HCT116 (cell line): ENCODE data around the gene WIPF3. TPM values are rescaled to one million over a fixed set of nuclear protein-coding genes. Genes with fewer than 3 reads are reported as not detected.

Experiments used
- ATAC-seq: fragments of 200-7000 bp; cut with Tn5 transposase; 2 replicates; pipeline ENCODE4 v1.9.1; 2020; ENCODE audit warnings: mild to moderate bottlenecking, moderate library complexity
- BruUV-seq: library from RNA; stranded (reverse); fragments of 400-500 nt; replicated peaks from 2 replicates; lab custom pipeline; 2021; lab: Mats Ljungman, UMichigan
- CTCF ChIA-PET: fragments of 300-600 bp; sonication (Branson Sonifier 250); formaldehyde crosslinking; loops from one replicate; lab custom pipeline; 2021; ENCODE audit warnings: antibody characterized with exemption; lab: Charles Lee
- POLR2A ChIA-PET: fragments of 300-600, 350-600 bp; sonication (Branson Sonifier 250); formaldehyde crosslinking; loops from one replicate; lab custom pipeline; 2021; ENCODE audit warnings: antibody characterized with exemption; lab: Charles Lee
- RAD21 ChIA-PET, 2 experiments: fragments of 300-600 bp; sonication (Branson Sonifier 250); formaldehyde crosslinking; loops; one replicate each; lab custom pipeline; 2023; ENCODE audit warnings: low total read pairs in 2 of 2; ENCODE audit not compliant: uncharacterized antibody in 2 of 2, unreplicated experiment in 2 of 2, low non-redundant PET in 1 of 2; lab: Charles Lee
- DNase-seq: peaks from one replicate; pipeline ENCODE4 v3.0.0-alpha.2; 2010; ENCODE audit warnings: low read depth, low spot score
- H2AFZ ChIP-seq: fragments of 200-600 bp; shearing (Covaris generic), sonication (generic); 2 replicates; pipeline ENCODE4 v1.6.1; 2017; ENCODE audit warnings: low read depth, mixed run types, mixed read lengths, antibody characterized with exemption, low read length; ENCODE audit not compliant: poor library complexity, severe bottlenecking
- H3K27ac ChIP-seq: 2 replicates; pipeline ENCODE4 v1.5.1; 2012; ENCODE audit warnings: low read depth, low read length
- H3K27me3 ChIP-seq: fragments of 200-600 bp; sonication (generic); 2 replicates; pipeline ENCODE4 v1.6.1; 2016; ENCODE audit warnings: mixed run types, low read length, mixed read lengths; ENCODE audit not compliant: insufficient read depth
- H3K36me3 ChIP-seq, 2 experiments: fragments of 200-500 bp in 1 of 2; fragments of 200-600 bp in 1 of 2; sonication (Bioruptor generic) in 1 of 2; sonication (generic) in 1 of 2; 2 replicates each; pipeline versions ENCODE4 v1.5.1 to v1.6.1; 2014 to 2016; ENCODE audit warnings: low read length in 2 of 2, inconsistent platforms in 1 of 2, mixed read lengths in 1 of 2, mixed run types in 1 of 2; ENCODE audit not compliant: insufficient read depth in 2 of 2, control insufficient read depth in 1 of 2
- H3K4me1 ChIP-seq, 2 experiments: fragments of 200-600 bp in 1 of 2; sonication (generic) in 1 of 2; 2 replicates each; pipeline versions ENCODE4 v1.5.1 to v1.6.1; 2012 to 2017; ENCODE audit warnings: low read length in 2 of 2, inconsistent platforms in 1 of 2, mild to moderate bottlenecking in 1 of 2, mixed read lengths in 1 of 2, mixed run types in 1 of 2, moderate library complexity in 1 of 2; ENCODE audit not compliant: insufficient read depth in 2 of 2, control insufficient read depth in 1 of 2
- H3K4me2 ChIP-seq: fragments of 200-600 bp; sonication (generic); 2 replicates; pipeline ENCODE4 v1.6.1; 2017; ENCODE audit warnings: mixed run types, low read length, mixed read lengths
- H3K4me3 ChIP-seq, 2 experiments: fragments of 200-600 bp in 1 of 2; sonication (generic) in 1 of 2; replicated peaks in 1 of 2; 2 replicates each; pipeline ENCODE4 v1.5.1; 2011 to 2016; ENCODE audit warnings: low read length in 2 of 2, control low read depth in 1 of 2, low read depth in 1 of 2, mild to moderate bottlenecking in 1 of 2, mixed read lengths in 1 of 2, mixed run types in 1 of 2
- H3K79me2 ChIP-seq: fragments of 200-600 bp; sonication (generic); 2 replicates; pipeline ENCODE4 v1.6.1; 2017; ENCODE audit warnings: mild to moderate bottlenecking, mixed run types, low read length, moderate library complexity, mixed read lengths; ENCODE audit not compliant: insufficient read depth
- H3K9ac ChIP-seq: fragments of 200-600 bp; sonication (generic); 2 replicates; pipeline ENCODE4 v1.6.1; 2016; ENCODE audit warnings: low read length, mixed read lengths
- H3K9me2 ChIP-seq: fragments of 200-600 bp; sonication (generic), shearing (Covaris generic); 2 replicates; pipeline ENCODE4 v1.6.1; 2017; ENCODE audit warnings: mixed run types, mild to moderate bottlenecking, moderate library complexity; ENCODE audit not compliant: insufficient read depth
- H3K9me3 ChIP-seq, 2 experiments: fragments of 200-500 bp in 1 of 2; fragments of 200-600 bp in 1 of 2; sonication (Bioruptor generic) in 1 of 2; sonication (generic) in 1 of 2; 2 replicates each; pipeline ENCODE4 v1.6.1; 2014 to 2017; ENCODE audit warnings: low read length in 2 of 2, mixed read lengths in 2 of 2, inconsistent platforms in 1 of 2, low read depth in 1 of 2, mild to moderate bottlenecking in 1 of 2, mixed run types in 1 of 2, moderate library complexity in 1 of 2; ENCODE audit not compliant: control insufficient read depth in 1 of 2, insufficient read depth in 1 of 2
- H4K20me1 ChIP-seq: fragments of 200-600 bp; sonication (generic), shearing (Covaris generic); 2 replicates; pipeline ENCODE4 v1.6.1; 2017; ENCODE audit warnings: mixed run types, mild to moderate bottlenecking, moderate library complexity; ENCODE audit not compliant: insufficient read depth
- CBX3 ChIP-seq: IDR thresholded peaks from 2 replicates; pipeline ENCODE4 v1.6.1; 2012; ENCODE audit warnings: low read depth
- CEBPB ChIP-seq: IDR thresholded peaks from 2 replicates; pipeline ENCODE4 v1.6.1; 2012; ENCODE audit warnings: low read depth
- EGR1 ChIP-seq: IDR thresholded peaks from 2 replicates; pipeline ENCODE4 v1.6.1; 2012; ENCODE audit warnings: low read depth
- ELF1 ChIP-seq: IDR thresholded peaks from 2 replicates; pipeline ENCODE4 v1.6.1; 2012; ENCODE audit warnings: low read depth, borderline replicate concordance
- EZH2 ChIP-seq: fragments of 200-600 bp; sonication (generic); IDR thresholded peaks from 2 replicates; pipeline ENCODE4 v1.6.1; 2017; ENCODE audit warnings: antibody characterized with exemption, mixed run types
- EZH2phosphoT487 ChIP-seq: fragments of 200-600 bp; IDR thresholded peaks from 2 replicates; pipeline ENCODE4 v1.6.1; 2018; ENCODE audit warnings: antibody characterized with exemption, borderline replicate concordance
- FOSL1 ChIP-seq: IDR thresholded peaks from 2 replicates; pipeline ENCODE4 v1.6.1; 2012; ENCODE audit warnings: low read depth
- JUND ChIP-seq: IDR thresholded peaks from 2 replicates; pipeline ENCODE4 v1.6.1; 2012
- POLR2A ChIP-seq: IDR thresholded peaks from 2 replicates; pipeline ENCODE4 v1.7.0; 2011; ENCODE audit warnings: borderline replicate concordance; ENCODE audit not compliant: insufficient read depth, insufficient read length; ENCODE audit errors: extremely low read depth
- POLR2AphosphoS5 ChIP-seq: IDR thresholded peaks from 2 replicates; pipeline ENCODE4 v1.6.1; 2011; ENCODE audit warnings: mild to moderate bottlenecking, low read depth, low read length, moderate library complexity
- RAD21 ChIP-seq: IDR thresholded peaks from 2 replicates; pipeline ENCODE4 v1.6.1; 2012; ENCODE audit warnings: low read depth, mild to moderate bottlenecking
- SP1 ChIP-seq: IDR thresholded peaks from 2 replicates; pipeline ENCODE4 v1.6.1; 2012; ENCODE audit warnings: low read depth
- SRF ChIP-seq: IDR thresholded peaks from 2 replicates; pipeline ENCODE4 v1.6.1; 2012; ENCODE audit warnings: low read depth
- TCF7L2 ChIP-seq: IDR thresholded peaks from 2 replicates; pipeline ENCODE4 v1.7.0; 2011; ENCODE audit warnings: borderline replicate concordance, inconsistent platforms; ENCODE audit not compliant: insufficient read depth, insufficient read length; ENCODE audit errors: extremely low read depth
- YY1 ChIP-seq: IDR thresholded peaks from 2 replicates; pipeline ENCODE4 v1.6.1; 2011; ENCODE audit warnings: low read length, low read depth, moderate library complexity, mild to moderate bottlenecking; ENCODE audit not compliant: insufficient replicate concordance; ENCODE audit errors: extremely low read depth
- intact Hi-C: fragments of 100-400 bp; cut with micrococcal nuclease; formaldehyde crosslinking; loops from 2 replicates; pipeline ENCODE4 v1.10.0; 2022
- total RNA-seq: library from RNA; stranded (reverse); gene quantifications from one replicate; pipeline ENCODE4 v1.2.1, GENCODE V29; 2021; ENCODE audit not compliant: unreplicated experiment
- TF ChIP-seq, protein P1 (sequence below): IDR thresholded peaks from 2 replicates; pipeline ENCODE4 v1.6.1; 2012
- TF ChIP-seq, protein P2 (sequence below): IDR thresholded peaks from 2 replicates; pipeline ENCODE4 v1.6.1; 2012; ENCODE audit warnings: low read depth
- TF ChIP-seq, protein P3 (sequence below): IDR thresholded peaks from 2 replicates; pipeline ENCODE4 v1.6.1; 2012

Gene WIPF3
- total RNA-seq, 1 experiment from 2014 or later: 8.6 TPM

DNA sequence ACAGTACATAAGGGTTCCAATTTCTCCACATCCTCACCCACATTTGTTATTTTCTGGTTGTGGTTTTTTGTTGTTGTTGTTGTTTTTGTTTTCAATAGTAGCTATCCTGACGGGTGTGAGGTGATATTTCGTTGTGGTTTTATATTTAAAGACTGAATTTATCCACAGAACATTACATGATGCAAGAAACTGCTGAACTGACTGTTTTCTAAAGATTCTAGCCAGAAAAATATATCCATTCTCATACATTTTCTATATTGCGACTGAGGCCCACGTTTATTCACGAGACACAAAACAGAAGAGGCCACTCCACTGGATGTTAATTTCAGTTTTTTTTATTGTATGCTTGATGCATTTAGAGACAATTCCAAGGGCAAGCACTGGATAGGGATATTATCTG lies 113.5 kb downstream of the WIPF3 start:
- ChIA-PET POLR2A (no interaction called here), CTCF (interaction anchor here (1.3 to 3.3 kb wide), 2 partner anchors 10 to 172 kb away, joined by 4 to 37 read pairs; no protein-coding TSS in a partner anchor), RAD21 (interaction anchor here in 1 of 2 experiments (1.7 kb wide), 1 partner anchor 172 kb away, joined by 4 read pairs; no protein-coding TSS in a partner anchor)
- Histone ChIP-seq H3K4me1 (no peaks in the 10 kb centered on the region), H3K4me3 (no peak overlapping the region), H3K27me3 (no peaks in the 10 kb centered on the region), H2AFZ (no peak overlapping the region), H3K9me2 (no peaks in the 10 kb centered on the region), H3K4me2 (no peak overlapping the region), H3K9me3 (no peaks in the 10 kb centered on the region), H3K27ac (no peak overlapping the region), H4K20me1 (no peaks in the 10 kb centered on the region), H3K36me3 (peaks cover 3 to 11% of the 10 kb centered on the region in 2 experiments; a peak in 2 of 4 replicates), H3K9ac (no peak overlapping the region), H3K79me2 (no peaks in the 10 kb centered on the region)
- intact Hi-C loops: loop anchor here (2.0 kb wide), 1 partner anchor 283 kb away; no protein-coding TSS in a partner anchor
- no TSS peak for BruUV-seq
- ATAC-seq (no peak), DNase-seq (no peak)
- TF ChIP-seq CEBPB (no peak), CBX3 (no peak), JUND (no peak), ELF1 (no peak), POLR2AphosphoS5 (no peak), RAD21 (no peak), TCF7L2 (no peak), FOSL1 (no peak), POLR2A (no peak), SRF (no peak)
- TF ChIP-seq, protein P1, sequence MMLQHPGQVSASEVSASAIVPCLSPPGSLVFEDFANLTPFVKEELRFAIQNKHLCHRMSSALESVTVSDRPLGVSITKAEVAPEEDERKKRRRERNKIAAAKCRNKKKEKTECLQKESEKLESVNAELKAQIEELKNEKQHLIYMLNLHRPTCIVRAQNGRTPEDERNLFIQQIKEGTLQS: no peak

DNA sequence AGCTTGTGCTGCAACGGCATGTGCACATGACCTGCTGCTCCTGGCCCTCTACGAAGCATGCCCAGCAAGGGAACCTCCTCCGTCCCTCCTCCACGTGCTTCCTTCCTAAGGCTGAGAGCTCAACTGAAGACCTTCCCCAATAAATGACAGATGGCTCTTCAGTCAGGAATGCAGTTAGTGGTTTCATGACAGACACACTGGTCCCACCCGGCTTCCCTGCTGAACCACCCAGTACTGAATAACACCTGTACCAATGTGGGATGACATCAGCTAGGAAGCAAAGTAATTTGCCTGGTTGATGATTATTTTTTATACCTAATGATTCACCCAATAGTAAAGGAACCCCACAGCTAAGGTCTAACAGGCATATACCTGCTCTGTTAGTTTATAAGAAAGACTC lies 114.2 kb downstream of the WIPF3 start:
- H3K4me1 ChIP-seq: no peaks in the 10 kb centered on the region
- H2AFZ ChIP-seq: no peak overlapping the region
- BruUV-seq: no TSS peak
- H3K9ac ChIP-seq: no peak overlapping the region
- ChIA-PET RAD21 (interaction anchor here (1.6 to 1.7 kb wide), 2 partner anchors 172 to 173 kb away, joined by 4 read pairs; no protein-coding TSS in a partner anchor), POLR2A (no interaction called here), CTCF (interaction anchor here (1.0 to 3.3 kb wide), 11 partner anchors 9 to 994 kb away, joined by 3 to 37 read pairs (median 5); partner anchors contain the start of gene WIPF3)
- H3K9me3 ChIP-seq: no peaks in the 10 kb centered on the region
- H4K20me1 ChIP-seq: no peaks in the 10 kb centered on the region
- H3K4me2 ChIP-seq: no peak overlapping the region
- DNase-seq (no peak), ATAC-seq (no peak)
- no peaks in the 10 kb centered on the region for H3K9me2 ChIP-seq
- H3K36me3 ChIP-seq: peaks cover 3 to 11% of the 10 kb centered on the region in 2 experiments; a peak in 3 of 4 replicates
- intact Hi-C loops: loop anchor here (2.0 kb wide), 1 partner anchor 284 kb away; no protein-coding TSS in a partner anchor
- H3K27me3 ChIP-seq: no peaks in the 10 kb centered on the region
- H3K79me2 ChIP-seq: no peaks in the 10 kb centered on the region
- H3K27ac ChIP-seq: no peak overlapping the region
- no peak overlapping the region for H3K4me3 ChIP-seq
- TF ChIP-seq, protein P1: no peak
- TF ChIP-seq FOSL1: no peak
- no peak for TF ChIP-seq YY1
- TF ChIP-seq EZH2: no peak
- no peak for TF ChIP-seq CBX3
- TF ChIP-seq POLR2AphosphoS5: no peak
- no peak for TF ChIP-seq EZH2phosphoT487
- TF ChIP-seq, protein P2, sequence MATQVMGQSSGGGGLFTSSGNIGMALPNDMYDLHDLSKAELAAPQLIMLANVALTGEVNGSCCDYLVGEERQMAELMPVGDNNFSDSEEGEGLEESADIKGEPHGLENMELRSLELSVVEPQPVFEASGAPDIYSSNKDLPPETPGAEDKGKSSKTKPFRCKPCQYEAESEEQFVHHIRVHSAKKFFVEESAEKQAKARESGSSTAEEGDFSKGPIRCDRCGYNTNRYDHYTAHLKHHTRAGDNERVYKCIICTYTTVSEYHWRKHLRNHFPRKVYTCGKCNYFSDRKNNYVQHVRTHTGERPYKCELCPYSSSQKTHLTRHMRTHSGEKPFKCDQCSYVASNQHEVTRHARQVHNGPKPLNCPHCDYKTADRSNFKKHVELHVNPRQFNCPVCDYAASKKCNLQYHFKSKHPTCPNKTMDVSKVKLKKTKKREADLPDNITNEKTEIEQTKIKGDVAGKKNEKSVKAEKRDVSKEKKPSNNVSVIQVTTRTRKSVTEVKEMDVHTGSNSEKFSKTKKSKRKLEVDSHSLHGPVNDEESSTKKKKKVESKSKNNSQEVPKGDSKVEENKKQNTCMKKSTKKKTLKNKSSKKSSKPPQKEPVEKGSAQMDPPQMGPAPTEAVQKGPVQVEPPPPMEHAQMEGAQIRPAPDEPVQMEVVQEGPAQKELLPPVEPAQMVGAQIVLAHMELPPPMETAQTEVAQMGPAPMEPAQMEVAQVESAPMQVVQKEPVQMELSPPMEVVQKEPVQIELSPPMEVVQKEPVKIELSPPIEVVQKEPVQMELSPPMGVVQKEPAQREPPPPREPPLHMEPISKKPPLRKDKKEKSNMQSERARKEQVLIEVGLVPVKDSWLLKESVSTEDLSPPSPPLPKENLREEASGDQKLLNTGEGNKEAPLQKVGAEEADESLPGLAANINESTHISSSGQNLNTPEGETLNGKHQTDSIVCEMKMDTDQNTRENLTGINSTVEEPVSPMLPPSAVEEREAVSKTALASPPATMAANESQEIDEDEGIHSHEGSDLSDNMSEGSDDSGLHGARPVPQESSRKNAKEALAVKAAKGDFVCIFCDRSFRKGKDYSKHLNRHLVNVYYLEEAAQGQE: no peak
- no peak for TF ChIP-seq JUND
- TF ChIP-seq SP1: no peak
- no peak for TF ChIP-seq CEBPB
- TF ChIP-seq EGR1: no peak
- TF ChIP-seq SRF: no peak
- TF ChIP-seq, protein P3, sequence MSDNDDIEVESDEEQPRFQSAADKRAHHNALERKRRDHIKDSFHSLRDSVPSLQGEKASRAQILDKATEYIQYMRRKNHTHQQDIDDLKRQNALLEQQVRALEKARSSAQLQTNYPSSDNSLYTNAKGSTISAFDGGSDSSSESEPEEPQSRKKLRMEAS: no peak
